Astrocyte (in vitro differentiated cells and primary cell): ENCODE results near the gene CDO1.

Experiments used
- EZH2 ChIP-seq: IDR thresholded peaks from 2 replicates; pipeline ENCODE4 v1.6.1; 2012; ENCODE audit warnings: mild to moderate bottlenecking, low read length, inconsistent platforms; ENCODE audit not compliant: insufficient read depth
- TF ChIP-seq, protein P1 (sequence below): IDR thresholded peaks from 2 replicates; pipeline ENCODE4 v1.5.1; 2011; ENCODE audit warnings: low read depth, mild to moderate bottlenecking, inconsistent platforms, low read length, moderate library complexity; ENCODE audit not compliant: insufficient read depth

- TF ChIP-seq, protein P1, sequence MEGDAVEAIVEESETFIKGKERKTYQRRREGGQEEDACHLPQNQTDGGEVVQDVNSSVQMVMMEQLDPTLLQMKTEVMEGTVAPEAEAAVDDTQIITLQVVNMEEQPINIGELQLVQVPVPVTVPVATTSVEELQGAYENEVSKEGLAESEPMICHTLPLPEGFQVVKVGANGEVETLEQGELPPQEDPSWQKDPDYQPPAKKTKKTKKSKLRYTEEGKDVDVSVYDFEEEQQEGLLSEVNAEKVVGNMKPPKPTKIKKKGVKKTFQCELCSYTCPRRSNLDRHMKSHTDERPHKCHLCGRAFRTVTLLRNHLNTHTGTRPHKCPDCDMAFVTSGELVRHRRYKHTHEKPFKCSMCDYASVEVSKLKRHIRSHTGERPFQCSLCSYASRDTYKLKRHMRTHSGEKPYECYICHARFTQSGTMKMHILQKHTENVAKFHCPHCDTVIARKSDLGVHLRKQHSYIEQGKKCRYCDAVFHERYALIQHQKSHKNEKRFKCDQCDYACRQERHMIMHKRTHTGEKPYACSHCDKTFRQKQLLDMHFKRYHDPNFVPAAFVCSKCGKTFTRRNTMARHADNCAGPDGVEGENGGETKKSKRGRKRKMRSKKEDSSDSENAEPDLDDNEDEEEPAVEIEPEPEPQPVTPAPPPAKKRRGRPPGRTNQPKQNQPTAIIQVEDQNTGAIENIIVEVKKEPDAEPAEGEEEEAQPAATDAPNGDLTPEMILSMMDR: no peak
- no peak for TF ChIP-seq EZH2
Measured at GRCh38 chr5:115811406-115811805, 5.1 kb downstream of the CDO1 start.
